GM12878 (cell line): ENCODE measurements around the gene GNB3. TPM values are rescaled to one million over a fixed set of nuclear protein-coding genes. Genes with fewer than 3 reads are reported as not detected.
A peak's percentile ranks its signal among the peaks of the same experiment; 100 is the strongest.

Source experiments
- ATF3 ChIP-seq: IDR thresholded peaks from 2 replicates; pipeline ENCODE4 v1.6.1; 2011; ENCODE audit warnings: low read depth, mild to moderate bottlenecking, low read length, moderate library complexity, borderline replicate concordance; ENCODE audit errors: extremely low read depth
- CBX5 ChIP-seq: sonication (generic); IDR thresholded peaks from 2 replicates; pipeline ENCODE4 v1.6.1; 2016; ENCODE audit warnings: low read depth, moderate library complexity, mild to moderate bottlenecking, inconsistent platforms
- CEBPB ChIP-seq, 2 experiments: fragments of 150-350 bp in 1 of 2; IDR thresholded peaks; 2 replicates each; pipeline ENCODE4 v1.6.1; 2012 to 2014; ENCODE audit warnings: low read depth in 2 of 2, low read length in 2 of 2, borderline replicate concordance in 1 of 2, inconsistent platforms in 1 of 2
- CTCF ChIP-seq, 3 experiments: IDR thresholded peaks in 2 of 3; conservative IDR thresholded peaks in 1 of 3; 2 replicates each; pipeline ENCODE4 v1.5.1; 2011; ENCODE audit warnings: low read depth in 3 of 3, low read length in 3 of 3, mild to moderate bottlenecking in 3 of 3, control low read depth in 2 of 3, moderate library complexity in 2 of 3, inconsistent platforms in 1 of 3, mixed read lengths in 1 of 3; ENCODE audit not compliant: control insufficient read depth in 2 of 3, insufficient read depth in 1 of 3; ENCODE audit errors: extremely low read depth in 1 of 3
- MYB ChIP-seq: fragments of 150-350 bp; IDR thresholded peaks from 2 replicates; pipeline ENCODE4 v1.6.1; 2014; ENCODE audit warnings: mild to moderate bottlenecking, low read depth, low read length, borderline replicate concordance
- PAX5 ChIP-seq: IDR thresholded peaks from 2 replicates; pipeline ENCODE4 v1.6.1; 2011; ENCODE audit warnings: low read depth, low read length, borderline replicate concordance
- PML ChIP-seq: IDR thresholded peaks from 2 replicates; pipeline ENCODE4 v1.6.1; 2012; ENCODE audit warnings: low read length, inconsistent platforms
- RAD21 ChIP-seq: IDR thresholded peaks from 2 replicates; pipeline ENCODE4 v1.6.1; 2011; ENCODE audit warnings: mild to moderate bottlenecking, low read depth, low read length, moderate library complexity; ENCODE audit not compliant: insufficient read depth
- RCOR1 ChIP-seq: conservative IDR thresholded peaks from 2 replicates; pipeline ENCODE4 v1.6.1; 2012; ENCODE audit warnings: low read depth, low read length, improper control_type of control experiment
- SP1 ChIP-seq: IDR thresholded peaks from one replicate; pipeline ENCODE4 v1.6.1; 2011; ENCODE audit warnings: low read depth, low read length
- SREBF2 ChIP-seq: IDR thresholded peaks from 2 replicates; pipeline ENCODE4 v1.6.1; 2012; ENCODE audit warnings: mild to moderate bottlenecking, low read length
- STAT1 ChIP-seq: fragments of 450-650 bp; conservative IDR thresholded peaks from 2 replicates; pipeline ENCODE4 v1.6.1; 2014; ENCODE audit warnings: antibody characterized with exemption, mild to moderate bottlenecking
- SUZ12 ChIP-seq: fragments of 200-600 bp; sonication (generic); IDR thresholded peaks from one replicate; pipeline ENCODE4 v1.6.1; 2018; ENCODE audit warnings: antibody characterized with exemption, mild to moderate bottlenecking; ENCODE audit not compliant: unreplicated experiment
- TARDBP ChIP-seq: IDR thresholded peaks from 2 replicates; pipeline ENCODE4 v1.6.1; 2016; ENCODE audit warnings: borderline replicate concordance
- TCF12 ChIP-seq: IDR thresholded peaks from 2 replicates; pipeline ENCODE4 v1.6.1; 2011; ENCODE audit warnings: low read depth, mild to moderate bottlenecking, low read length
- ZNF217 ChIP-seq: fragments of 450-650 bp; IDR thresholded peaks from 2 replicates; pipeline ENCODE4 v1.6.1; 2017; ENCODE audit warnings: antibody characterized with exemption, mild to moderate bottlenecking
- ZSCAN29 ChIP-seq: fragments of 450-650 bp; IDR thresholded peaks from 2 replicates; pipeline ENCODE4 v1.6.1; 2017; ENCODE audit warnings: mild to moderate bottlenecking, moderate library complexity
- polyA plus RNA-seq, 11 experiments: library from polyadenylated mRNA; depleted of rRNA in 4 of 11; unstranded in 6 of 11; stranded (reverse) in 5 of 11; fragments of >200 nt; fragmentation: Nextera tagmentation in 4 of 11; fragmentation: Illumina TruSeq in 1 of 11; extraction: Ambion mirVana in 4 of 11; extraction: Trizol in 1 of 11; gene quantifications; 1 replicate in 1 of 11; 2 replicates in 10 of 11; pipeline versions ENCODE4 v1.2.1 to v1.2.3, GENCODE V29; 2011 to 2016; ENCODE audit warnings: inconsistent platforms in 2 of 11, missing spikeins in 2 of 11, low read depth in 1 of 11
- total RNA-seq, 4 experiments: library from RNA; depleted of rRNA in 3 of 4; stranded (reverse); fragments of >200 nt in 3 of 4; fragmentation: Illumina TruSeq in 1 of 4; extraction: Trizol in 1 of 4; gene quantifications; 2 replicates each; pipeline versions ENCODE4 v1.2.1 to v1.2.3, GENCODE V29; 2013 to 2021
- TF ChIP-seq, protein P1 (sequence below): IDR thresholded peaks from 2 replicates; pipeline ENCODE4 v1.6.1; 2012; ENCODE audit warnings: low read depth, low read length, improper control_type of control experiment
- TF ChIP-seq, protein P2 (sequence below): IDR thresholded peaks from 2 replicates; pipeline ENCODE4 v1.6.1; 2011; ENCODE audit warnings: borderline replicate concordance, low read depth, mild to moderate bottlenecking, moderate library complexity, mixed read lengths, low read length; ENCODE audit not compliant: insufficient read depth; ENCODE audit errors: extremely low read length
- TF ChIP-seq, protein P3 (sequence below): fragments of 450-650 bp; IDR thresholded peaks from 2 replicates; pipeline ENCODE4 v1.6.1; 2016; ENCODE audit warnings: mild to moderate bottlenecking, moderate library complexity, borderline replicate concordance

GNB3 gene
- total and polyA plus RNA-seq, 10 of the 15 experiments (the other 5 are each of a cell fraction or from before 2014, with no cell fraction given) = 0.05 to 1.1 (median 0.36) TPM

DNA sequence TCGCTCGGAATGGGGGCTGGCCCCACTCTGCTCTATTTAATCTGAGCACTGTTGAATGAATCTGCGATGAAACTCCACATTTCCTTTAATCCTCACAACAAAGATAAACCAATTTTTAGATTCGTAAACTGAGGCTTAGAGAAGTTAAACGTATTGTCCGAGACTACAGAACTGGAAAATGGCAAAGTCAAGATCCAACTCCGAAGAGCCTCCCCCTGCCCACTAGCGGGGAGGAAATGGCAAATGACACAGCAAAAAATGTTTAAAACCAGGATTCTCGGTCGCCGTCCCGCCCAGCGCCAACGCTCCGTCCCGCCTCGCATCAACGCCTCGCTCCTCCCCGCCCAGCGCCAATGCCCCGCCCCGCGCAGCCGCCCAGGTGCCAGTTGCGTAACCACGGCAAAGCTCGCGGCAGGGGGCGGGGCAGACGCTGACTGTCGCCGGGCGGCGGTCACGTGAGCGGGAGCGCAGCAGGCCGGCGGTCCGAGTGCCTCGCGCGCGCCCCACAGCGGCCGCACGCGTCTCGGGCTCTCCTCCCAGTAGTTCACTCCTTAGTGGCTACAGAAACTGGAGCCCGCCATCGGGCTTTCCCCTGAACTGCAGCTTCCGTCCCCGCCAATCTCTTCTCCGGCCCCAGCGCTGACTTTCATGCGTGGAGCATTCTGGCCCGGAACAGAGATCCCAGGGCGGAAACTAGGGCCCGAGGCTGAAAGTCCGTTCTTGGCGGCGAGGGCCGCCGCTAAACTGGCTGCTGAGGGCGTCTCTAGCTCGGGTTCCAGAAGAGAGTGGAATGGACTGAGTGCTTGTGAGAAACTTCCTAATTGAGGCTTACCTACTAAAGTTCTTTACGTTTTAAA, 50.3 kb downstream of the GNB3 start (continued):
- TF ChIP-seq PAX5 (peak; percentile 73; the same call in 1 of the 2 replicates), TCF12 (peak; percentile 76), SP1 (peak; percentile 65), ZSCAN29 (no peak), MYB (0 out of 2 replicates have a peak, but pooled peaks have one; percentile 19), RCOR1 (no peak), STAT1 (0 out of 2 replicates have a peak, but pooled peaks have one; percentile 86), SREBF2 (0 out of 2 replicates have a peak, but pooled peaks have one; percentile 5), CBX5 (no peak; the same call in 1 of the 2 replicates), SUZ12 (no peak), CTCF (IDR thresholded peaks at IDR 0.05 in 2 of 3, conservative IDR thresholded peaks at IDR 0.05 in 1 of 3; ENCODE audit: control insufficient read depth in 2 of 3, extremely low read depth in 1 of 3, insufficient read depth in 1 of 3, low read depth in 3 of 3, low read length in 3 of 3) (peak; percentile 71 to 96 (median 80); a peak in 5 of 6 replicates), ATF3 (peak; percentile 84; the same call in 1 of the 2 replicates), RAD21 (0 out of 2 replicates have a peak, but pooled peaks have one; percentile 26), TARDBP (0 out of 2 replicates have a peak, but pooled peaks have one; percentile 26), CEBPB (IDR thresholded peaks at IDR 0.05; ENCODE audit: borderline replicate concordance in 1 of 2, low read depth in 2 of 2, low read length in 2 of 2) (peak in 1 of 2 experiments; percentile 97; a peak in 2 of 4 replicates), ZNF217 (0 out of 2 replicates have a peak, but pooled peaks have one; percentile 73), PML (peak; percentile 76; the same call in 1 of the 2 replicates)
- TF ChIP-seq, protein P1, sequence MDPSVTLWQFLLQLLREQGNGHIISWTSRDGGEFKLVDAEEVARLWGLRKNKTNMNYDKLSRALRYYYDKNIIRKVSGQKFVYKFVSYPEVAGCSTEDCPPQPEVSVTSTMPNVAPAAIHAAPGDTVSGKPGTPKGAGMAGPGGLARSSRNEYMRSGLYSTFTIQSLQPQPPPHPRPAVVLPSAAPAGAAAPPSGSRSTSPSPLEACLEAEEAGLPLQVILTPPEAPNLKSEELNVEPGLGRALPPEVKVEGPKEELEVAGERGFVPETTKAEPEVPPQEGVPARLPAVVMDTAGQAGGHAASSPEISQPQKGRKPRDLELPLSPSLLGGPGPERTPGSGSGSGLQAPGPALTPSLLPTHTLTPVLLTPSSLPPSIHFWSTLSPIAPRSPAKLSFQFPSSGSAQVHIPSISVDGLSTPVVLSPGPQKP = peak; percentile 56
- TF ChIP-seq, protein P2, sequence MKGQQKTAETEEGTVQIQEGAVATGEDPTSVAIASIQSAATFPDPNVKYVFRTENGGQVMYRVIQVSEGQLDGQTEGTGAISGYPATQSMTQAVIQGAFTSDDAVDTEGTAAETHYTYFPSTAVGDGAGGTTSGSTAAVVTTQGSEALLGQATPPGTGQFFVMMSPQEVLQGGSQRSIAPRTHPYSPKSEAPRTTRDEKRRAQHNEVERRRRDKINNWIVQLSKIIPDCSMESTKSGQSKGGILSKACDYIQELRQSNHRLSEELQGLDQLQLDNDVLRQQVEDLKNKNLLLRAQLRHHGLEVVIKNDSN = peak; percentile 96
- TF ChIP-seq, protein P3, sequence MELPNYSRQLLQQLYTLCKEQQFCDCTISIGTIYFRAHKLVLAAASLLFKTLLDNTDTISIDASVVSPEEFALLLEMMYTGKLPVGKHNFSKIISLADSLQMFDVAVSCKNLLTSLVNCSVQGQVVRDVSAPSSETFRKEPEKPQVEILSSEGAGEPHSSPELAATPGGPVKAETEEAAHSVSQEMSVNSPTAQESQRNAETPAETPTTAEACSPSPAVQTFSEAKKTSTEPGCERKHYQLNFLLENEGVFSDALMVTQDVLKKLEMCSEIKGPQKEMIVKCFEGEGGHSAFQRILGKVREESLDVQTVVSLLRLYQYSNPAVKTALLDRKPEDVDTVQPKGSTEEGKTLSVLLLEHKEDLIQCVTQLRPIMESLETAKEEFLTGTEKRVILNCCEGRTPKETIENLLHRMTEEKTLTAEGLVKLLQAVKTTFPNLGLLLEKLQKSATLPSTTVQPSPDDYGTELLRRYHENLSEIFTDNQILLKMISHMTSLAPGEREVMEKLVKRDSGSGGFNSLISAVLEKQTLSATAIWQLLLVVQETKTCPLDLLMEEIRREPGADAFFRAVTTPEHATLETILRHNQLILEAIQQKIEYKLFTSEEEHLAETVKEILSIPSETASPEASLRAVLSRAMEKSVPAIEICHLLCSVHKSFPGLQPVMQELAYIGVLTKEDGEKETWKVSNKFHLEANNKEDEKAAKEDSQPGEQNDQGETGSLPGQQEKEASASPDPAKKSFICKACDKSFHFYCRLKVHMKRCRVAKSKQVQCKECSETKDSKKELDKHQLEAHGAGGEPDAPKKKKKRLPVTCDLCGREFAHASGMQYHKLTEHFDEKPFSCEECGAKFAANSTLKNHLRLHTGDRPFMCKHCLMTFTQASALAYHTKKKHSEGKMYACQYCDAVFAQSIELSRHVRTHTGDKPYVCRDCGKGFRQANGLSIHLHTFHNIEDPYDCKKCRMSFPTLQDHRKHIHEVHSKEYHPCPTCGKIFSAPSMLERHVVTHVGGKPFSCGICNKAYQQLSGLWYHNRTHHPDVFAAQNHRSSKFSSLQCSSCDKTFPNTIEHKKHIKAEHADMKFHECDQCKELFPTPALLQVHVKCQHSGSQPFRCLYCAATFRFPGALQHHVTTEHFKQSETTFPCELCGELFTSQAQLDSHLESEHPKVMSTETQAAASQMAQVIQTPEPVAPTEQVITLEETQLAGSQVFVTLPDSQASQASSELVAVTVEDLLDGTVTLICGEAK = peak; percentile 48; the same call in 1 of the 2 replicates
